SK-N-SH (cell line): ENCODE measurements around the gene NIPAL3. TPM values are rescaled to one million over a fixed set of nuclear protein-coding genes. Genes with fewer than 3 reads are reported as not detected.

Experiments
- CTCF ChIA-PET: fragments of 300-600, 350-600 bp; formaldehyde crosslinking; extraction: SDS; loops from one replicate; lab custom pipeline; 2021; lab: Yijun Ruan, JAX
- POLR2A ChIA-PET: fragments of 350-600 bp; sonication (Branson Sonifier 250); formaldehyde crosslinking; extraction: SDS; loops from one replicate; lab custom pipeline; 2020; ENCODE audit warnings: antibody characterized with exemption, inconsistent platforms; lab: Yijun Ruan, JAX
- DNase-seq: peaks from one replicate; pipeline ENCODE4 v3.0.0; 2012
- H2AFZ ChIP-seq: fragments of 200-600 bp; sonication (generic); 2 replicates; pipeline ENCODE4 v1.8.1; 2016; ENCODE audit warnings: antibody characterized with exemption, mild to moderate bottlenecking, low read depth
- H3F3A ChIP-seq: fragments of 200-600 bp; sonication (generic); replicated peaks from 2 replicates; pipeline ENCODE3; 2016; ENCODE audit warnings: antibody characterized with exemption, mild to moderate bottlenecking; ENCODE audit not compliant: insufficient read depth
- H3K27ac ChIP-seq, 2 experiments: fragments of 200-500 bp in 1 of 2; fragments of 200-600 bp in 1 of 2; sonication (Bioruptor generic) in 1 of 2; sonication (generic), shearing (Covaris generic) in 1 of 2; 2 replicates each; pipeline versions ENCODE4 v1.5.1 to v1.6.1; 2014 to 2016; ENCODE audit warnings: low read depth in 2 of 2, inconsistent platforms in 1 of 2, low read length in 1 of 2, mild to moderate bottlenecking in 1 of 2, mixed read lengths in 1 of 2
- H3K27me3 ChIP-seq: fragments of 200-600 bp; sonication (generic), shearing (Covaris generic); 2 replicates; pipeline ENCODE4 v1.6.1; 2016; ENCODE audit warnings: mixed run types; ENCODE audit not compliant: insufficient read depth
- H3K36me3 ChIP-seq, 2 experiments: fragments of 200-500 bp in 1 of 2; fragments of 200-600 bp in 1 of 2; sonication (Bioruptor generic) in 1 of 2; sonication (generic) in 1 of 2; replicated peaks in 1 of 2; 2 replicates each; pipeline versions ENCODE3 to v1.5.1; 2014 to 2016; ENCODE audit warnings: low read length in 1 of 2, mild to moderate bottlenecking in 1 of 2; ENCODE audit not compliant: insufficient read depth in 2 of 2, control insufficient read depth in 1 of 2
- H3K4me1 ChIP-seq, 2 experiments: fragments of 200-500 bp in 1 of 2; fragments of 200-600 bp in 1 of 2; sonication (Bioruptor generic) in 1 of 2; sonication (generic), shearing (Covaris generic) in 1 of 2; 2 replicates each; pipeline versions ENCODE4 v1.5.1 to v1.6.1; 2014 to 2016; ENCODE audit warnings: low read depth in 1 of 2, low read length in 1 of 2, mixed run types in 1 of 2; ENCODE audit not compliant: insufficient read depth in 2 of 2, control insufficient read depth in 1 of 2
- H3K4me2 ChIP-seq: fragments of 200-600 bp; sonication (generic), shearing (Covaris generic); 2 replicates; pipeline ENCODE4 v1.6.1; 2017; ENCODE audit warnings: mixed run types
- H3K4me3 ChIP-seq, 2 experiments: fragments of 200-500 bp in 1 of 2; fragments of 200-600 bp in 1 of 2; sonication (Bioruptor generic) in 1 of 2; sonication (generic), shearing (Covaris generic) in 1 of 2; 2 replicates each; pipeline versions ENCODE4 v1.5.1 to v1.8.1; 2014 to 2016; ENCODE audit warnings: low read depth in 2 of 2, inconsistent platforms in 1 of 2, low read length in 1 of 2, mild to moderate bottlenecking in 1 of 2, mixed read lengths in 1 of 2, moderate library complexity in 1 of 2
- H3K79me2 ChIP-seq: fragments of 200-600 bp; sonication (generic); 2 replicates; pipeline ENCODE4 v1.8.1; 2017; ENCODE audit warnings: mild to moderate bottlenecking; ENCODE audit not compliant: insufficient read depth
- H3K9ac ChIP-seq: fragments of 200-600 bp; sonication (generic); 2 replicates; pipeline ENCODE4 v1.6.1; 2017; ENCODE audit warnings: mixed run types
- H3K9me2 ChIP-seq: fragments of 200-600 bp; sonication (generic); 2 replicates; pipeline ENCODE4 v1.6.1; 2017; ENCODE audit warnings: mixed run types
- H3K9me3 ChIP-seq: fragments of 200-600 bp; sonication (generic); 2 replicates; pipeline ENCODE4 v1.6.1; 2017; ENCODE audit warnings: mixed run types, mild to moderate bottlenecking, moderate library complexity
- H4K20me1 ChIP-seq: fragments of 200-600 bp; sonication (generic); 2 replicates; pipeline ENCODE4 v1.6.1; 2017; ENCODE audit warnings: mild to moderate bottlenecking, mixed run types; ENCODE audit not compliant: insufficient read depth
- EZH2phosphoT487 ChIP-seq: fragments of 200-600 bp; sonication (generic); IDR thresholded peaks from 2 replicates; pipeline ENCODE4 v1.6.1; 2017; ENCODE audit warnings: low read depth, mixed run types, mild to moderate bottlenecking, antibody characterized with exemption, moderate library complexity, borderline replicate concordance
- FOSL2 ChIP-seq: IDR thresholded peaks from 2 replicates; pipeline ENCODE4 v1.4.0; 2012; ENCODE audit warnings: low read depth, mild to moderate bottlenecking, moderate library complexity, borderline replicate concordance
- GABPA ChIP-seq: IDR thresholded peaks from 2 replicates; pipeline ENCODE4 v1.4.0; 2012; ENCODE audit warnings: low read depth, mild to moderate bottlenecking
- NRF1 ChIP-seq: IDR thresholded peaks from 2 replicates; pipeline ENCODE4 v1.6.1; 2012; ENCODE audit warnings: low read depth, mild to moderate bottlenecking, low read length
- RCOR1 ChIP-seq: fragments of 150-350 bp; IDR thresholded peaks from 2 replicates; pipeline ENCODE4 v1.6.1; 2017; ENCODE audit warnings: antibody characterized with exemption, low read length
- SIN3A ChIP-seq: IDR thresholded peaks from 2 replicates; pipeline ENCODE4 v1.6.1; 2012; ENCODE audit warnings: low read depth, mild to moderate bottlenecking, low read length, moderate library complexity, borderline replicate concordance
- YY1 ChIP-seq: IDR thresholded peaks from 2 replicates; pipeline ENCODE4 v1.4.0; 2012; ENCODE audit warnings: low read depth, mild to moderate bottlenecking
- WGBS: methylation state at CpG from one replicate; pipeline ENCODE4 v1.1.6; 2017; ENCODE audit warnings: low lambda C conversion rate; 5-methylcytosine and 5-hydroxymethylcytosine counted together
- polyA plus RNA-seq, 3 experiments: library from polyadenylated mRNA; depleted of rRNA; stranded (reverse); fragments of >200 nt; gene quantifications; 2 replicates each; pipeline ENCODE4 v1.2.3, GENCODE V29; 2012
- TF ChIP-seq, protein P1 (sequence below): IDR thresholded peaks from 2 replicates; pipeline ENCODE4 v1.4.0; 2012; ENCODE audit warnings: low read depth, borderline replicate concordance

The NIPAL3 gene
- polyA plus RNA-seq, 1 of the 3 experiments (the other 2 are of a cell fraction): 20.3 TPM

- no peaks in the 10 kb centered on the region for H3K9me2 ChIP-seq
- no peaks in the 10 kb centered on the region for H3K4me1 ChIP-seq
- no peak overlapping the region for H3K4me3 ChIP-seq
- H3K4me2 ChIP-seq: no peak overlapping the region
- POLR2A ChIA-PET: no interaction called here
- CTCF ChIA-PET: interaction anchor here (0.9 to 1.6 kb wide), 2 partner anchors 11 to 97 kb away, joined by 3 to 5 read pairs; no protein-coding TSS in a partner anchor
- no peaks in the 10 kb centered on the region for H3K9me3 ChIP-seq
- 75% methylated on average over 11 of the region's 13 CpGs for WGBS
- H3F3A ChIP-seq: peaks cover 7% of the 10 kb centered on the region
- no peaks in the 10 kb centered on the region for H3K27me3 ChIP-seq
- no peak overlapping the region for H3K27ac ChIP-seq
- no peak for DNase-seq
- no peak overlapping the region for H3K9ac ChIP-seq
- TF ChIP-seq FOSL2 (no peak), EZH2phosphoT487 (no peak), NRF1 (no peak), YY1 (no peak), SIN3A (no peak)
- H3K36me3 ChIP-seq: no peaks in the 10 kb centered on the region
- H3K79me2 ChIP-seq: no peaks in the 10 kb centered on the region
- H2AFZ ChIP-seq: no peak overlapping the region
- H4K20me1 ChIP-seq: no peaks in the 10 kb centered on the region
Observed at GRCh38 chr1:24489674-24490073, 74.1 kb downstream of the NIPAL3 start.

GRCh38 chr1:24490101-24490781 lies 74.6 kb downstream of the NIPAL3 start:
- no peak for DNase-seq
- no peaks in the 10 kb centered on the region for H4K20me1 ChIP-seq
- no peaks in the 10 kb centered on the region for H3K4me1 ChIP-seq
- CTCF ChIA-PET: interaction anchor here (0.9 to 2.6 kb wide), 8 partner anchors 9 to 99 kb away, joined by 3 to 12 read pairs (median 5); partner anchors contain the start of gene RCAN3
- H3K4me3 ChIP-seq: no peak overlapping the region
- no peak overlapping the region for H3K4me2 ChIP-seq
- no peaks in the 10 kb centered on the region for H3K9me3 ChIP-seq
- peaks cover 7% of the 10 kb centered on the region for H3F3A ChIP-seq
- H3K27ac ChIP-seq: no peak overlapping the region
- no peaks in the 10 kb centered on the region for H3K27me3 ChIP-seq
- no peak for TF ChIP-seq NRF1
- no peak for TF ChIP-seq RCOR1
- TF ChIP-seq, protein P1, sequence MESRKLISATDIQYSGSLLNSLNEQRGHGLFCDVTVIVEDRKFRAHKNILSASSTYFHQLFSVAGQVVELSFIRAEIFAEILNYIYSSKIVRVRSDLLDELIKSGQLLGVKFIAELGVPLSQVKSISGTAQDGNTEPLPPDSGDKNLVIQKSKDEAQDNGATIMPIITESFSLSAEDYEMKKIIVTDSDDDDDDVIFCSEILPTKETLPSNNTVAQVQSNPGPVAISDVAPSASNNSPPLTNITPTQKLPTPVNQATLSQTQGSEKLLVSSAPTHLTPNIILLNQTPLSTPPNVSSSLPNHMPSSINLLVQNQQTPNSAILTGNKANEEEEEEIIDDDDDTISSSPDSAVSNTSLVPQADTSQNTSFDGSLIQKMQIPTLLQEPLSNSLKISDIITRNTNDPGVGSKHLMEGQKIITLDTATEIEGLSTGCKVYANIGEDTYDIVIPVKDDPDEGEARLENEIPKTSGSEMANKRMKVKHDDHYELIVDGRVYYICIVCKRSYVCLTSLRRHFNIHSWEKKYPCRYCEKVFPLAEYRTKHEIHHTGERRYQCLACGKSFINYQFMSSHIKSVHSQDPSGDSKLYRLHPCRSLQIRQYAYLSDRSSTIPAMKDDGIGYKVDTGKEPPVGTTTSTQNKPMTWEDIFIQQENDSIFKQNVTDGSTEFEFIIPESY: no peak
- TF ChIP-seq GABPA: no peak
- WGBS: 96% methylated on average over 13 of the region's 18 CpGs
- no peaks in the 10 kb centered on the region for H3K36me3 ChIP-seq
- H3K79me2 ChIP-seq: no peaks in the 10 kb centered on the region
- H2AFZ ChIP-seq: no peak overlapping the region
- no peaks in the 10 kb centered on the region for H3K9me2 ChIP-seq
- POLR2A ChIA-PET: no interaction called here
- no peak overlapping the region for H3K9ac ChIP-seq
